ENCODE measurements around the gene CDYL2. TPM values are rescaled to one million over a fixed set of nuclear protein-coding genes. Genes with fewer than 3 reads are reported as not detected.

The CDYL2 gene
- total RNA-seq, 4 donors from 2014 or later: 2.2 to 5.7 (median 3.2) TPM

DNA sequence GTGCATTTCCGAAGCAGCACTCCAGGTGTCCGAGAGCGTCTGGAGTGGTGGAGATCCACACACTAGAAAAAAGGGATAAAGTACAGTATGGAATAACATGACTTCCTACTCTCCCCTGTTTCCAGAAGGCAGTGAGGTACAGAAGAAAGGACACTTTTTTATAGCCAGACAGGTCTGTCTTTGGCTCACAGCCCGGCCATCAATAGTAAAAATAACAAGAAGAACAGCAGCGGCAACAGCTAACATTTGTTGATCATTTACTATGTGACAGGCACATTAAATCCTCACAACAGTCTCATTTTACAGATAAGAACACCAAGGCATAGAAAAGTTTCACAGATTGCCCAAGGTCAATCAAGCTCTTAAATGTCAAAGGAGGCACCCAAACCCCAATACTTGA is 247.4 kb downstream of the CDYL2 start:
- no peak for TF ChIP-seq EP300 (IDR thresholded peaks at IDR 0.05)
- TF ChIP-seq, protein P1, sequence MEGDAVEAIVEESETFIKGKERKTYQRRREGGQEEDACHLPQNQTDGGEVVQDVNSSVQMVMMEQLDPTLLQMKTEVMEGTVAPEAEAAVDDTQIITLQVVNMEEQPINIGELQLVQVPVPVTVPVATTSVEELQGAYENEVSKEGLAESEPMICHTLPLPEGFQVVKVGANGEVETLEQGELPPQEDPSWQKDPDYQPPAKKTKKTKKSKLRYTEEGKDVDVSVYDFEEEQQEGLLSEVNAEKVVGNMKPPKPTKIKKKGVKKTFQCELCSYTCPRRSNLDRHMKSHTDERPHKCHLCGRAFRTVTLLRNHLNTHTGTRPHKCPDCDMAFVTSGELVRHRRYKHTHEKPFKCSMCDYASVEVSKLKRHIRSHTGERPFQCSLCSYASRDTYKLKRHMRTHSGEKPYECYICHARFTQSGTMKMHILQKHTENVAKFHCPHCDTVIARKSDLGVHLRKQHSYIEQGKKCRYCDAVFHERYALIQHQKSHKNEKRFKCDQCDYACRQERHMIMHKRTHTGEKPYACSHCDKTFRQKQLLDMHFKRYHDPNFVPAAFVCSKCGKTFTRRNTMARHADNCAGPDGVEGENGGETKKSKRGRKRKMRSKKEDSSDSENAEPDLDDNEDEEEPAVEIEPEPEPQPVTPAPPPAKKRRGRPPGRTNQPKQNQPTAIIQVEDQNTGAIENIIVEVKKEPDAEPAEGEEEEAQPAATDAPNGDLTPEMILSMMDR (IDR thresholded peaks at IDR 0.05): no peak
- no peak for TF ChIP-seq POLR2A (IDR thresholded peaks at IDR 0.05)
- H3K27me3 ChIP-seq: no peaks in the 10 kb centered on the region
- H3K27ac ChIP-seq: no peak overlapping the region
- H3K4me3 ChIP-seq: no peak overlapping the region
- H3K9me3 ChIP-seq: no peaks in the 10 kb centered on the region
- no peaks in the 10 kb centered on the region for H3K36me3 ChIP-seq
- H3K4me1 ChIP-seq: no peaks in the 10 kb centered on the region
- DNase-seq (ENCODE audit: low spot score in 2 of 2): no peak
- WGBS, 2 donors: 83% methylated on average over 5 of the region's 5 CpGs

- Histone ChIP-seq H3K27ac (no peak overlapping the region), H3K36me3 (no peaks in the 10 kb centered on the region), H3K27me3 (no peaks in the 10 kb centered on the region), H3K4me3 (no peak overlapping the region), H3K4me1 (no peaks in the 10 kb centered on the region), H3K9me3 (no peaks in the 10 kb centered on the region)
- DNase-seq (ENCODE audit: low spot score in 2 of 2): no peak
- TF ChIP-seq, protein P1 (IDR thresholded peaks at IDR 0.05): no peak
- TF ChIP-seq EP300 (IDR thresholded peaks at IDR 0.05) (no peak), POLR2A (IDR thresholded peaks at IDR 0.05) (no peak)
- 51 to 85% methylated on average over 2 to 3 of the region's 3 CpGs for WGBS, 2 donors
These were observed 247.9 kb downstream of the CDYL2 start for GRCh38 chr16:80556481-80556880.

DNA sequence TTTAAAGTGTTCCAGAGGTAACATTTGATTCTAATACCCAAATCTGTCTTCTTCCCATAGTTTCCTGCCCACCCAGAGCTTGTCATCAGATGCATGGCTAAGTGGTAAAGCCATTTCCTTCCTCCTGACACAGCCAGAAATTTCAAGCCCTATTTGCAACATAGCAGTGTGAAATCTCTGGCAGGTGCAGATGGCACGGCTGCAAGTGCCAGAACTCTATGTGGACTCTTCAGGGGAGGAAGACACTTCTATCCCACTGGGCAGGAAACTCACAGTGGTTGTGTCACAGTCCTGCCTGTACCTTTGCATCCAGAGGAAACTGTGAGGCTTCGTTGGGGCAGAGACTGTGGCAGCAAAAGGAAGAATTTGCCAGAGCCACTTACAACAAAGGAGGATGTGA is 250.4 kb downstream of the CDYL2 start:
- Histone ChIP-seq H3K27ac (no peak overlapping the region), H3K4me3 (no peak overlapping the region), H3K4me1 (no peaks in the 10 kb centered on the region), H3K27me3 (no peaks in the 10 kb centered on the region), H3K36me3 (no peaks in the 10 kb centered on the region), H3K9me3 (no peaks in the 10 kb centered on the region)
- no peak for DNase-seq (ENCODE audit: low spot score in 2 of 2)
- TF ChIP-seq POLR2A (IDR thresholded peaks at IDR 0.05) (no peak), EP300 (IDR thresholded peaks at IDR 0.05) (no peak)
- TF ChIP-seq, protein P1 (IDR thresholded peaks at IDR 0.05): no peak
- WGBS, 2 donors: 29 to 38% methylated on average over 2 of the region's 2 CpGs

DNA sequence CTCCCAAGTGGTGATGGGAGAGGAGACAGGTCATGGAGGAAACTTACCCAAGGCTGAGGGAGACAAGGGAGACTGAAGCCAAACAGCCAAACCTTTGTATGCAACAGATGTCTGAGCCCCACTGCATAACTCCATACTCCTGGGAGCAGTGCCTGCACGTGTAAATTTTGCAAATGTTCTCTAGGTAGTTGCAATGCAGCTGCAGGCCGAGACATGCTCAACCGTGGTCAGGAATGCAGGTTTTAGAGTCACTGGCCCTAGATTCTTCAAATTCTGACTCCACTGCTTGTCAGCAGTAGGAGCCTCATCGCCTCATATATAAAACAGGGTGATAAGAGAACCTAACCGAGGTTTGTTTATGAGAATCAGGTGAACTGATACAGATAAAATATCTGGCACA is 252.1 kb downstream of the CDYL2 start:
- Histone ChIP-seq H3K27ac (no peak overlapping the region), H3K36me3 (no peaks in the 10 kb centered on the region), H3K27me3 (no peaks in the 10 kb centered on the region), H3K4me1 (no peaks in the 10 kb centered on the region), H3K9me3 (no peaks in the 10 kb centered on the region), H3K4me3 (no peak overlapping the region)
- WGBS, 2 donors: 68 to 79% methylated on average over 5 of the region's 5 CpGs
- TF ChIP-seq EP300 (IDR thresholded peaks at IDR 0.05): no peak
- TF ChIP-seq, protein P1 (IDR thresholded peaks at IDR 0.05): no peak
- TF ChIP-seq POLR2A (IDR thresholded peaks at IDR 0.05): no peak
- DNase-seq (ENCODE audit: low spot score in 2 of 2): no peak

Other genes starting within 250 kb of the CDYL2 start
- 10 to 100 TPM; 20.0 to 38.7 (median 35.2) TPM for gene CMC2, start 202.3 kb upstream of the CDYL2 start, total RNA-seq
- 1 to 10 TPM; 1.8 to 8.1 (median 4.2) TPM for gene CENPN, start 202.6 kb upstream of the CDYL2 start, total RNA-seq
- 10 to 100 TPM; 16.2 to 31.2 (median 24.4) TPM for gene ATMIN, start 231.2 kb upstream of the CDYL2 start, total RNA-seq